ENCODE measurements around the gene TIPIN. TPM values are rescaled to one million over a fixed set of nuclear protein-coding genes. Genes with fewer than 3 reads are reported as not detected.

TIPIN gene
- total RNA-seq, 1 donor from 2014 or later = 10.8 TPM

DNA sequence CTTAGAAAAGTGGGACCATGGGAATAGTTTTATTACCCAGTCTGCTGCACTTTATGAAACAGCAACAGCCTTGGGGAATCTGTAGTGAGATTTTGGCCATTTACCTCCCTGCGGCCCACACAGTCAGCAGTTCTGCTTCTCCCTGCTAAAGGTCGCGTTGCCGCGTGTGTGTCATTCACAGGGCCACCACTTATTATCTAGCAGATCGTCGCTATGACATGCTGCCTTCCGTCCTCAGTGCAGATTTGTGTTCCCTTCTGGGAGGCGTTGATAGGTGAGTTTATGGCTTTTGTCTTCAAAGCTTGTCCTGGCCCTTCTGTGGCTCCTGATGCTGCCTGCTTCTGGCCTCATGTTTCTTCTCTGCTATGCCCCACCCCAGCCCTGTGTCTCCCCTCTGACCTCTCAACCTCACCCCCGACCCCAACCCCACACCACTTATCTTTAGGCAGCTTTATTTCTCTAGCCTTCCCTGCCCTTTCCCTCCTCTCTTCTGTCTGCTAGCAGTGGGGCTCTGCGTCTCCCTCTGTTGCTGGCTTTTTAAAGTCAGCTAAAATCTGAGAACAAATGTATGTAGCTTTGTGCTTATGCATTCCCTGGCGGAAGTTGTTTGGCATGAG, 33.1 kb downstream of the TIPIN start:
- Mint-ChIP-seq H3K4me1 (no peaks in the 10 kb centered on the region), H3K27ac (no peak overlapping the region)
- no peak for ATAC-seq (ENCODE audit: low read depth)

DNA sequence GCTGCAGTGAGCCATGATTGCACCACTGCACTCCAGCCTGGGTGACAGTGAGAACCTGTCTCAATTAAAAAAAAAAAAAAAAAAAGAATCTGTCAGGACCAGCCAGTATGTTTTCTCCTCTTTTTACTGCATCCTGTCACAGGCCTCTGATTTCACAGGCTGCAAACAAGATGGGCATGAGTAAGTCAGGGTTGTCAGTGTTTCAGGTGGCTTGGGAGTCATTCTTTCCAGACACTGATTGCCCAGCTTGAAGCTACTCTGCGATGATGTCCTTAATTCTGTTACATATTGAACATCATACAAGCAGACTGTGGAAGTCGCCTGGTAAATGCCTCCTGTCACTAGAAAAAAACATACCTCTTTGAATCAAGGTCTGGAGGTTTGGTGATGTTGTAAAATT, 44.3 kb downstream of the TIPIN start:
- no peaks in the 10 kb centered on the region for H3K4me1 Mint-ChIP-seq
- H3K27me3 Mint-ChIP-seq = no peaks in the 10 kb centered on the region
- ATAC-seq (ENCODE audit: low read depth) (no peak), DNase-seq (no peak)
- ChIA-PET POLR2A (interaction anchor here (0.5 kb wide), 1 partner anchor 1173 kb away, joined by 3 read pairs; no protein-coding TSS in a partner anchor), CTCF (interaction anchor here (1.2 kb wide), 1 partner anchor 187 kb away, joined by 3 read pairs; no protein-coding TSS in a partner anchor)
- peaks cover 82% of the 10 kb centered on the region for H3K36me3 Mint-ChIP-seq (ENCODE audit: low read depth)
- TF ChIP-seq, protein P1, sequence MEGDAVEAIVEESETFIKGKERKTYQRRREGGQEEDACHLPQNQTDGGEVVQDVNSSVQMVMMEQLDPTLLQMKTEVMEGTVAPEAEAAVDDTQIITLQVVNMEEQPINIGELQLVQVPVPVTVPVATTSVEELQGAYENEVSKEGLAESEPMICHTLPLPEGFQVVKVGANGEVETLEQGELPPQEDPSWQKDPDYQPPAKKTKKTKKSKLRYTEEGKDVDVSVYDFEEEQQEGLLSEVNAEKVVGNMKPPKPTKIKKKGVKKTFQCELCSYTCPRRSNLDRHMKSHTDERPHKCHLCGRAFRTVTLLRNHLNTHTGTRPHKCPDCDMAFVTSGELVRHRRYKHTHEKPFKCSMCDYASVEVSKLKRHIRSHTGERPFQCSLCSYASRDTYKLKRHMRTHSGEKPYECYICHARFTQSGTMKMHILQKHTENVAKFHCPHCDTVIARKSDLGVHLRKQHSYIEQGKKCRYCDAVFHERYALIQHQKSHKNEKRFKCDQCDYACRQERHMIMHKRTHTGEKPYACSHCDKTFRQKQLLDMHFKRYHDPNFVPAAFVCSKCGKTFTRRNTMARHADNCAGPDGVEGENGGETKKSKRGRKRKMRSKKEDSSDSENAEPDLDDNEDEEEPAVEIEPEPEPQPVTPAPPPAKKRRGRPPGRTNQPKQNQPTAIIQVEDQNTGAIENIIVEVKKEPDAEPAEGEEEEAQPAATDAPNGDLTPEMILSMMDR (IDR thresholded peaks at IDR 0.05) = no peak
- intact Hi-C loops (cut with micrococcal nuclease) = no loop called here
- H3K9me3 Mint-ChIP-seq = no peaks in the 10 kb centered on the region
- H3K4me3 Mint-ChIP-seq = no peak overlapping the region
- no peak overlapping the region for H3K27ac Mint-ChIP-seq

More for the DNA sequence above, 33.1 kb downstream of the TIPIN start:
- POLR2A ChIA-PET = no interaction called here
- intact Hi-C loops (cut with micrococcal nuclease) = no loop called here
- H3K4me3 Mint-ChIP-seq = no peak overlapping the region
- DNase-seq = no peak
- CTCF ChIA-PET = no interaction called here
- no peaks in the 10 kb centered on the region for H3K27me3 Mint-ChIP-seq
- H3K9me3 Mint-ChIP-seq = no peaks in the 10 kb centered on the region
- peaks cover 73% of the 10 kb centered on the region for H3K36me3 Mint-ChIP-seq (ENCODE audit: low read depth)
- TF ChIP-seq, protein P1 (IDR thresholded peaks at IDR 0.05) = no peak

DNA sequence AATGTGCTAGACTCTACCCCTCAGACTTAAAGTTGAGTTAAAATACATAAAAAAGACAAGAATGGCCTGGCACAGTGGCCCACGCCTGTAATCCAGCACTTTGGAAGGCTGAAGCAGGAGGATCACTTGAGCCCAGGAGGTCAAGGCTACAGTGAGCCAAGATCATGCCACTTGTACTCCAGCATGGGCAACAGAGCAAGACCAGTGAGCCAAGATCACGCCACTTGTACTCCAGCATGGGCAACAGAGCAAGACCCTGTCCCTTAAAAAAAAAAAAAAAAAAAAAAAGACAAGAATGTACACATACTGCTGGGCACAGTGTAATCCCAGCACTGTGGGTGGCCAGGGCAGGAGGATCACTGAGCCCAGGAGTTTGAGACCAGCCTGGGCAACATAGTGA, 45.7 kb downstream of the TIPIN start:
- Mint-ChIP-seq H3K9me3 (no peaks in the 10 kb centered on the region), H3K36me3 (ENCODE audit: low read depth) (peaks cover 80% of the 10 kb centered on the region), H3K4me3 (no peak overlapping the region), H3K27me3 (no peaks in the 10 kb centered on the region), H3K27ac (no peak overlapping the region), H3K4me1 (no peaks in the 10 kb centered on the region)
- POLR2A ChIA-PET = no interaction called here
- TF ChIP-seq, protein P1 (IDR thresholded peaks at IDR 0.05) = no peak
- CTCF ChIA-PET = no interaction called here
- ATAC-seq (ENCODE audit: low read depth) = no peak
- DNase-seq = no peak
- intact Hi-C loops (cut with micrococcal nuclease) = no loop called here

DNA sequence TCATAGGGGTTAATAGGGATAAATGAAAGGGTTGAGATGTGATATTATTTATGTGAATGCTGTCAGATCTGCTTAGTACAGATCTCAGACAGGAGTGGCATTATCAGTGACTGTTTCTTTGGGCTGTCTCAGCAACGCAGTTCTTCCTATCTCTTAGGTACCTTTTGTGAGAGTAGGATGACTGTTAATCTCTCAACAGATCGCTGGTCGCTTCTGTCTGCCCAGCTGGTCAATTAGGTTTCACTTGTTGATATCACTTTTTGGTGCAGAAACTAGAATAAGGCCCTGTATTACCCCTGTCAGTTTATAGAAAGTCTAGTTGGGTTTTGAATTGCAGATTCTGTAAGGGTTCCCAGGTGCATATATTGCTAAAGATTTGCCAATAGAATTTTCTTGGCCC, 46.7 kb downstream of the TIPIN start:
- Mint-ChIP-seq H3K4me1 (no peaks in the 10 kb centered on the region), H3K27ac (no peak overlapping the region), H3K9me3 (no peaks in the 10 kb centered on the region), H3K4me3 (no peak overlapping the region), H3K36me3 (ENCODE audit: low read depth) (peaks cover 71% of the 10 kb centered on the region), H3K27me3 (no peaks in the 10 kb centered on the region)
- ATAC-seq (ENCODE audit: low read depth) (no peak), DNase-seq (no peak)
- ChIA-PET POLR2A (no interaction called here), CTCF (no interaction called here)
- intact Hi-C loops (cut with micrococcal nuclease) = no loop called here
- TF ChIP-seq, protein P1 (IDR thresholded peaks at IDR 0.05) = no peak

DNA sequence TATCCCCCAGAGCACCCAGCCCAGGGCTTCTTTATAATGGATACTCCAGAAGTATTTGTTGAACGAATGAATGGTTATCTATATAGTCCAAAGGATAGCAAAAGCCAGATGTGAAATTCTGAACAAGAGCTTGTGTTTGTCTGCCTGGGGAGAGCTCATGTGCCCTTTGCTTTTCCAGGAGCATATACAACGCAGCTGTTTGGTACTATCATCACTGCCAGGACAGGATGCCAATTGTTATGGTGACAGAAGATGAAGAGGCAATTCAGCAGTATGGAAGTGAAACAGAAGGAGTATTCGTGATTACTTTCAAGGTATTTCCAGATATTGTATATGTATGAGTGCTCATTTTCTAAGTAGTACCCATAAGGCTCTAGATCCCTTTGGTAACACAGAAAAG, 48.0 kb downstream of the TIPIN start:
- ATAC-seq (ENCODE audit: low read depth) (no peak), DNase-seq (no peak)
- H3K27me3 Mint-ChIP-seq = no peaks in the 10 kb centered on the region
- ChIA-PET POLR2A (interaction anchor here (0.6 kb wide), 2 partner anchors 82 to 199 kb away, joined by 3 to 6 read pairs; no protein-coding TSS in a partner anchor), CTCF (no interaction called here)
- H3K36me3 Mint-ChIP-seq (ENCODE audit: low read depth) = peaks cover 63% of the 10 kb centered on the region
- intact Hi-C loops (cut with micrococcal nuclease) = no loop called here
- H3K4me1 Mint-ChIP-seq = no peaks in the 10 kb centered on the region
- H3K9me3 Mint-ChIP-seq = no peaks in the 10 kb centered on the region
- no peak overlapping the region for H3K4me3 Mint-ChIP-seq
- no peak overlapping the region for H3K27ac Mint-ChIP-seq
- TF ChIP-seq, protein P1 (IDR thresholded peaks at IDR 0.05) = no peak
